H9 (cell line): ENCODE measurements around the gene UBE3B. TPM values are rescaled to one million over a fixed set of nuclear protein-coding genes. Genes with fewer than 3 reads are reported as not detected.

Experiments used
- DNase-seq: peaks from one replicate; pipeline ENCODE4 v3.0.0-alpha.2; 2017
- H2AFZ ChIP-seq: one replicate; pipeline ENCODE4 v1.6.1; 2013; ENCODE audit warnings: mild to moderate bottlenecking, low read length, control low read depth, moderate library complexity
- H2AK5ac ChIP-seq: 2 replicates; pipeline ENCODE4 v1.6.1; 2013; ENCODE audit warnings: low read length, control low read depth, mixed read lengths; ENCODE audit not compliant: insufficient read length
- H2BK120ac ChIP-seq: one replicate; pipeline ENCODE4 v1.6.1; 2013; ENCODE audit warnings: low read depth, mild to moderate bottlenecking, low read length, control low read depth, inconsistent platforms; ENCODE audit not compliant: poor library complexity, severe bottlenecking
- H2BK12ac ChIP-seq: 2 replicates; pipeline ENCODE4 v1.6.1; 2013; ENCODE audit warnings: low read length, control low read depth, mixed read lengths, low read depth; ENCODE audit not compliant: insufficient read length
- H2BK15ac ChIP-seq: 2 replicates; pipeline ENCODE4 v1.6.1; 2013; ENCODE audit warnings: low read depth, low read length, control low read depth
- H2BK20ac ChIP-seq: one replicate; pipeline ENCODE4 v1.6.1; 2013; ENCODE audit warnings: low read depth, mild to moderate bottlenecking, low read length, control low read depth, inconsistent platforms; ENCODE audit not compliant: poor library complexity, severe bottlenecking
- H2BK5ac ChIP-seq: 2 replicates; pipeline ENCODE4 v1.6.1; 2013; ENCODE audit warnings: low read length, control low read depth, mixed read lengths; ENCODE audit not compliant: insufficient read length
- H3K14ac ChIP-seq: 2 replicates; pipeline ENCODE4 v1.6.1; 2013; ENCODE audit warnings: low read length, control low read depth; ENCODE audit not compliant: insufficient read depth
- H3K18ac ChIP-seq: 2 replicates; pipeline ENCODE4 v1.6.1; 2013; ENCODE audit warnings: low read depth, mild to moderate bottlenecking, mixed read lengths, low read length, control low read depth; ENCODE audit not compliant: insufficient read length
- H3K23ac ChIP-seq: 2 replicates; pipeline ENCODE4 v1.6.1; 2013; ENCODE audit warnings: low read length, control low read depth, mixed read lengths, low read depth; ENCODE audit not compliant: insufficient read length
- H3K23me2 ChIP-seq: 2 replicates; pipeline ENCODE4 v1.6.1; 2013; ENCODE audit warnings: low read depth, mild to moderate bottlenecking, mixed read lengths, low read length, control low read depth; ENCODE audit not compliant: insufficient read length, poor library complexity, severe bottlenecking
- H3K27ac ChIP-seq: 2 replicates; pipeline ENCODE4 v1.5.1; 2013; ENCODE audit warnings: low read length, control low read depth, mixed read lengths, low read depth; ENCODE audit not compliant: insufficient read length
- H3K27me3 ChIP-seq: 2 replicates; pipeline ENCODE4 v1.6.1; 2013; ENCODE audit warnings: low read length, control low read depth, inconsistent platforms; ENCODE audit not compliant: insufficient read depth
- H3K4ac ChIP-seq: 2 replicates; pipeline ENCODE4 v1.6.1; 2013; ENCODE audit warnings: low read depth, mild to moderate bottlenecking, control low read depth, inconsistent platforms, low read length, moderate library complexity
- H3K4me1 ChIP-seq: 2 replicates; pipeline ENCODE4 v1.6.1; 2013; ENCODE audit warnings: low read length, control low read depth, inconsistent platforms; ENCODE audit not compliant: insufficient read depth
- H3K4me2 ChIP-seq: 2 replicates; pipeline ENCODE4 v1.6.1; 2013; ENCODE audit warnings: low read length, control low read depth, mixed read lengths; ENCODE audit not compliant: insufficient read length, insufficient read depth
- H3K56ac ChIP-seq: 2 replicates; pipeline ENCODE4 v1.6.1; 2013; ENCODE audit warnings: low read depth, mild to moderate bottlenecking, mixed read lengths, low read length, control low read depth; ENCODE audit not compliant: insufficient read length
- H3K79me1 ChIP-seq: 2 replicates; pipeline ENCODE4 v1.6.1; 2013; ENCODE audit warnings: low read depth, mild to moderate bottlenecking, moderate library complexity, low read length, control low read depth, inconsistent platforms; ENCODE audit not compliant: insufficient read depth, poor library complexity, severe bottlenecking
- H3K79me2 ChIP-seq: 2 replicates; pipeline ENCODE4 v1.6.1; 2013; ENCODE audit warnings: low read length, control low read depth, inconsistent platforms; ENCODE audit not compliant: insufficient read depth
- H3K9ac ChIP-seq: 2 replicates; pipeline ENCODE4 v1.6.1; 2013; ENCODE audit warnings: low read length, control low read depth, mixed read lengths; ENCODE audit not compliant: insufficient read length; ENCODE audit errors: extremely low read depth
- H3K9me3 ChIP-seq: one replicate; pipeline ENCODE4 v1.6.1; 2013; ENCODE audit warnings: low read depth, low read length, inconsistent platforms; ENCODE audit not compliant: control insufficient read depth
- H3T11ph ChIP-seq: one replicate; pipeline ENCODE4 v1.6.1; 2013; ENCODE audit warnings: mild to moderate bottlenecking, low read length, control low read depth, inconsistent platforms
- H4K20me1 ChIP-seq: one replicate; pipeline ENCODE4 v1.6.1; 2013; ENCODE audit not compliant: control insufficient read depth, insufficient read length, insufficient read depth
- H4K5ac ChIP-seq: 2 replicates; pipeline ENCODE4 v1.6.1; 2013; ENCODE audit warnings: low read depth, mild to moderate bottlenecking, mixed read lengths, low read length, control low read depth; ENCODE audit not compliant: insufficient read length
- H4K8ac ChIP-seq: replicated peaks from 2 replicates; pipeline ENCODE4 v1.6.1; 2013; ENCODE audit warnings: low read length, control low read depth, mixed read lengths, low read depth; ENCODE audit not compliant: insufficient read length
- H4K91ac ChIP-seq: 2 replicates; pipeline ENCODE4 v1.6.1; 2013; ENCODE audit warnings: low read depth, mild to moderate bottlenecking, moderate library complexity, mixed read lengths, low read length, control low read depth; ENCODE audit not compliant: insufficient read length
- H3K27ac Mint-ChIP-seq, 3 experiments: 2 replicates in 2 of 3; 3 replicates in 1 of 3; pipeline ENCODE4 v1.8.0; 2020 to 2021; ENCODE audit warnings: mixed read lengths in 3 of 3, mild to moderate bottlenecking in 1 of 3, moderate library complexity in 1 of 3
- H3K27me3 Mint-ChIP-seq: 2 replicates; pipeline ENCODE4 v1.8.0; 2021; ENCODE audit warnings: low read depth, mild to moderate bottlenecking, moderate library complexity, mixed read lengths
- H3K36me3 Mint-ChIP-seq, 3 experiments: 2 replicates in 2 of 3; 3 replicates in 1 of 3; pipeline ENCODE4 v1.8.0; 2020 to 2021; ENCODE audit warnings: low read depth in 3 of 3, mixed read lengths in 3 of 3; ENCODE audit not compliant: insufficient read depth in 1 of 3
- H3K4me1 Mint-ChIP-seq, 2 experiments: 2 replicates each; pipeline ENCODE4 v1.8.0; 2020; ENCODE audit warnings: mixed read lengths in 2 of 2
- H3K4me3 Mint-ChIP-seq, 2 experiments: 2 replicates in 1 of 2; 3 replicates in 1 of 2; pipeline ENCODE4 v1.8.0; 2020 to 2021; ENCODE audit warnings: mild to moderate bottlenecking in 2 of 2, mixed read lengths in 2 of 2, moderate library complexity in 1 of 2
- H3K9me3 Mint-ChIP-seq, 2 experiments: 2 replicates in 1 of 2; 3 replicates in 1 of 2; pipeline ENCODE4 v1.8.0; 2020; ENCODE audit warnings: mild to moderate bottlenecking in 2 of 2, mixed read lengths in 2 of 2, moderate library complexity in 1 of 2
- CTCF ChIP-seq: fragments of 200-600 bp; sonication (generic); conservative IDR thresholded peaks from 3 replicates; pipeline ENCODE4 v1.8.0; 2021; ENCODE audit warnings: antibody characterized with exemption, mild to moderate bottlenecking
- WGBS: extraction: QIAGEN DNeasy Blood & Tissue Kit; methylation state at CpG from one replicate; pipeline ENCODE4 v1.1.7; 2013; ENCODE audit warnings: missing lambda C conversion rate, low lambda C conversion rate, mixed read lengths; ENCODE audit not compliant: insufficient read length; ENCODE audit errors: extremely low coverage; 5-methylcytosine and 5-hydroxymethylcytosine counted together
- total RNA-seq: library from RNA; stranded (reverse); gene quantifications from 2 replicates; pipeline ENCODE4 v1.2.1, GENCODE V29; 2021

The UBE3B gene
- total RNA-seq, 1 experiment from 2014 or later: 24.2 TPM

GRCh38 chr12:109541413-109541726 is 63.9 kb downstream of the UBE3B start:
- H4K8ac ChIP-seq: no peak overlapping the region
- no peaks in the 10 kb centered on the region for H3K23me2 ChIP-seq
- no peak overlapping the region for H3K4me2 ChIP-seq
- no peaks in the 10 kb centered on the region for H3K79me2 ChIP-seq
- Mint-ChIP-seq H3K4me1 (0 out of 4 replicates have a peak, but pooled peaks cover 4 to 6% of the 10 kb centered on the region in 2 experiments), H3K36me3 (no peaks in the 10 kb centered on the region), H3K27ac (peak overlapping the region in 1 of 3 experiments; percentile 6; a peak in 2 of 7 replicates), H3K4me3 (no peak overlapping the region), H3K9me3 (no peaks in the 10 kb centered on the region), H3K27me3 (no peaks in the 10 kb centered on the region)
- no peak for TF ChIP-seq CTCF
- H2BK15ac ChIP-seq: no peak overlapping the region
- no peak overlapping the region for H3T11ph ChIP-seq
- H3K18ac ChIP-seq: no peak overlapping the region
- H3K4me1 ChIP-seq: no peaks in the 10 kb centered on the region
- no peaks in the 10 kb centered on the region for H3K27me3 ChIP-seq
- H4K5ac ChIP-seq: no peak overlapping the region
- H3K14ac ChIP-seq: no peak overlapping the region
- no peaks in the 10 kb centered on the region for H3K79me1 ChIP-seq
- no peak overlapping the region for H4K91ac ChIP-seq
- H3K23ac ChIP-seq: no peak overlapping the region
- no peak overlapping the region for H3K4ac ChIP-seq
- H3K9ac ChIP-seq: no peak overlapping the region
- no peak overlapping the region for H2BK12ac ChIP-seq
- H3K56ac ChIP-seq: no peak overlapping the region
- DNase-seq: no peak
- no peak overlapping the region for H2AFZ ChIP-seq
- H3K27ac ChIP-seq: no peak overlapping the region
- WGBS: no CpG with 5 or more reads among the region's 4 CpGs
- H2AK5ac ChIP-seq: no peak overlapping the region
- no peak overlapping the region for H2BK20ac ChIP-seq
- no peak overlapping the region for H2BK120ac ChIP-seq
- no peak overlapping the region for H2BK5ac ChIP-seq
- no peaks in the 10 kb centered on the region for H4K20me1 ChIP-seq
- H3K9me3 ChIP-seq: no peaks in the 10 kb centered on the region
